H1 (cell line): ENCODE results near the gene GALNT17.

Source experiments
- CTCF ChIP-seq, 3 experiments: IDR thresholded peaks; 1 replicate in 2 of 3; 2 replicates in 1 of 3; pipeline versions ENCODE4 v1.5.1 to v1.6.1; 2011; ENCODE audit warnings: low read length in 3 of 3, mild to moderate bottlenecking in 3 of 3, inconsistent platforms in 2 of 3, low read depth in 1 of 3, moderate library complexity in 1 of 3; ENCODE audit not compliant: insufficient read depth in 1 of 3; ENCODE audit errors: control extremely low read depth in 1 of 3
- EP300 ChIP-seq, 2 experiments: IDR thresholded peaks; 1 replicate in 1 of 2; 2 replicates in 1 of 2; pipeline ENCODE4 v1.6.1; 2011 to 2012; ENCODE audit warnings: low read depth in 2 of 2, low read length in 2 of 2, mild to moderate bottlenecking in 2 of 2, borderline replicate concordance in 1 of 2, inconsistent platforms in 1 of 2, moderate library complexity in 1 of 2
- MAFK ChIP-seq: IDR thresholded peaks from 2 replicates; pipeline ENCODE4 v1.6.1; 2012; ENCODE audit warnings: low read depth, mild to moderate bottlenecking, improper control_type of control experiment, low read length
- POLR2A ChIP-seq, 2 experiments: IDR thresholded peaks; 1 replicate in 1 of 2; 2 replicates in 1 of 2; pipeline ENCODE4 v1.6.1; 2011; ENCODE audit warnings: low read depth in 2 of 2, low read length in 2 of 2, mild to moderate bottlenecking in 2 of 2; ENCODE audit errors: control extremely low read depth in 1 of 2
- RFX5 ChIP-seq: IDR thresholded peaks from 2 replicates; pipeline ENCODE4 v1.6.1; 2011; ENCODE audit warnings: low read depth, low read length, improper control_type of control experiment, borderline replicate concordance
- TCF12 ChIP-seq: IDR thresholded peaks from 2 replicates; pipeline ENCODE4 v1.6.1; 2011; ENCODE audit warnings: low read depth, mild to moderate bottlenecking, low read length

GRCh38 chr7:71384094-71384493 lies 252.2 kb downstream of the GALNT17 start:
- no peak for TF ChIP-seq EP300 (IDR thresholded peaks at IDR 0.05; ENCODE audit: borderline replicate concordance in 1 of 2, low read depth in 2 of 2, low read length in 2 of 2)
- TF ChIP-seq RFX5 = no peak
- no peak for TF ChIP-seq CTCF (IDR thresholded peaks at IDR 0.05; ENCODE audit: control extremely low read depth in 1 of 3, insufficient read depth in 1 of 3, low read depth in 1 of 3, low read length in 3 of 3)
- no peak for TF ChIP-seq POLR2A (IDR thresholded peaks at IDR 0.05; ENCODE audit: control extremely low read depth in 1 of 2, low read depth in 2 of 2, low read length in 2 of 2)
- no peak for TF ChIP-seq MAFK
- TF ChIP-seq TCF12 = no peak
